Panc1 (cell line): ENCODE results near the gene MAN2A2.

Source experiments
- POLR2AphosphoS5 ChIP-seq: IDR thresholded peaks from 2 replicates; pipeline ENCODE4 v1.6.1; 2012; ENCODE audit warnings: mild to moderate bottlenecking, low read depth, low read length, moderate library complexity
- SIN3A ChIP-seq: IDR thresholded peaks from 2 replicates; pipeline ENCODE4 v1.6.1; 2012; ENCODE audit warnings: low read depth, mild to moderate bottlenecking, low read length, moderate library complexity, borderline replicate concordance; ENCODE audit not compliant: insufficient read depth
- TF ChIP-seq, protein P1 (sequence below): fragments of 450-650 bp; IDR thresholded peaks from 2 replicates; pipeline ENCODE4 v1.5.1; 2017; ENCODE audit warnings: mild to moderate bottlenecking
- TF ChIP-seq, protein P2 (sequence below), 2 experiments: IDR thresholded peaks; 2 replicates each; pipeline ENCODE4 v1.6.1; 2011 to 2012; ENCODE audit warnings: low read depth in 2 of 2, control low read depth in 1 of 2, low read length in 1 of 2, mild to moderate bottlenecking in 1 of 2, moderate library complexity in 1 of 2; ENCODE audit not compliant: insufficient read depth in 1 of 2

DNA sequence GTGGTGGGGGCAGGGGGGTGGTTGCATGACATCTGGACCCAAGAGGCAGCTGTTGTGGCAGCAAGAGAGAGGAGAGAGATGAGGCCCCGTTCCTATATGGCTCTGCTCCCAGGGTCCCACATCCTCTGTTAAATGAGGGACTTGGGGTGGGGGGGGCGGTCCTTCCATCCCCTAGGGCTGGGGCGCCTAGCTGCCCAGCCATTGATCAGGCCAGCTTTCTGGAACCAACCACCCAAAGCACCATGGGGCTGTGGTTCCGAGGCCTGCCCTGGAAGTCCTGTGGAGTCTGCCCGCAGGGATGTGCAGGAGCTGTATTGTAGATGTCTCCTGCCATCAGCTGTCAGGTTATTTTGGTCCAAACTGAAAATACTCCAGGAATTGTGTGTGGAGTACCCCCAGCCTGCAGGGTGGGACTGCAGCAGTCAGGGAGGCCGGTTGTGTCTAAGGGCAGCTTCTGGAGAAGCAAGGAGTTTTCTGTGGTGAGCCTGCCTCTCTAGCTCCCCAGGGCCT lies 29.6 kb upstream of the MAN2A2 start:
- TF ChIP-seq, protein P1, sequence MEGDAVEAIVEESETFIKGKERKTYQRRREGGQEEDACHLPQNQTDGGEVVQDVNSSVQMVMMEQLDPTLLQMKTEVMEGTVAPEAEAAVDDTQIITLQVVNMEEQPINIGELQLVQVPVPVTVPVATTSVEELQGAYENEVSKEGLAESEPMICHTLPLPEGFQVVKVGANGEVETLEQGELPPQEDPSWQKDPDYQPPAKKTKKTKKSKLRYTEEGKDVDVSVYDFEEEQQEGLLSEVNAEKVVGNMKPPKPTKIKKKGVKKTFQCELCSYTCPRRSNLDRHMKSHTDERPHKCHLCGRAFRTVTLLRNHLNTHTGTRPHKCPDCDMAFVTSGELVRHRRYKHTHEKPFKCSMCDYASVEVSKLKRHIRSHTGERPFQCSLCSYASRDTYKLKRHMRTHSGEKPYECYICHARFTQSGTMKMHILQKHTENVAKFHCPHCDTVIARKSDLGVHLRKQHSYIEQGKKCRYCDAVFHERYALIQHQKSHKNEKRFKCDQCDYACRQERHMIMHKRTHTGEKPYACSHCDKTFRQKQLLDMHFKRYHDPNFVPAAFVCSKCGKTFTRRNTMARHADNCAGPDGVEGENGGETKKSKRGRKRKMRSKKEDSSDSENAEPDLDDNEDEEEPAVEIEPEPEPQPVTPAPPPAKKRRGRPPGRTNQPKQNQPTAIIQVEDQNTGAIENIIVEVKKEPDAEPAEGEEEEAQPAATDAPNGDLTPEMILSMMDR = no peak
- no peak for TF ChIP-seq POLR2AphosphoS5
- TF ChIP-seq, protein P2, sequence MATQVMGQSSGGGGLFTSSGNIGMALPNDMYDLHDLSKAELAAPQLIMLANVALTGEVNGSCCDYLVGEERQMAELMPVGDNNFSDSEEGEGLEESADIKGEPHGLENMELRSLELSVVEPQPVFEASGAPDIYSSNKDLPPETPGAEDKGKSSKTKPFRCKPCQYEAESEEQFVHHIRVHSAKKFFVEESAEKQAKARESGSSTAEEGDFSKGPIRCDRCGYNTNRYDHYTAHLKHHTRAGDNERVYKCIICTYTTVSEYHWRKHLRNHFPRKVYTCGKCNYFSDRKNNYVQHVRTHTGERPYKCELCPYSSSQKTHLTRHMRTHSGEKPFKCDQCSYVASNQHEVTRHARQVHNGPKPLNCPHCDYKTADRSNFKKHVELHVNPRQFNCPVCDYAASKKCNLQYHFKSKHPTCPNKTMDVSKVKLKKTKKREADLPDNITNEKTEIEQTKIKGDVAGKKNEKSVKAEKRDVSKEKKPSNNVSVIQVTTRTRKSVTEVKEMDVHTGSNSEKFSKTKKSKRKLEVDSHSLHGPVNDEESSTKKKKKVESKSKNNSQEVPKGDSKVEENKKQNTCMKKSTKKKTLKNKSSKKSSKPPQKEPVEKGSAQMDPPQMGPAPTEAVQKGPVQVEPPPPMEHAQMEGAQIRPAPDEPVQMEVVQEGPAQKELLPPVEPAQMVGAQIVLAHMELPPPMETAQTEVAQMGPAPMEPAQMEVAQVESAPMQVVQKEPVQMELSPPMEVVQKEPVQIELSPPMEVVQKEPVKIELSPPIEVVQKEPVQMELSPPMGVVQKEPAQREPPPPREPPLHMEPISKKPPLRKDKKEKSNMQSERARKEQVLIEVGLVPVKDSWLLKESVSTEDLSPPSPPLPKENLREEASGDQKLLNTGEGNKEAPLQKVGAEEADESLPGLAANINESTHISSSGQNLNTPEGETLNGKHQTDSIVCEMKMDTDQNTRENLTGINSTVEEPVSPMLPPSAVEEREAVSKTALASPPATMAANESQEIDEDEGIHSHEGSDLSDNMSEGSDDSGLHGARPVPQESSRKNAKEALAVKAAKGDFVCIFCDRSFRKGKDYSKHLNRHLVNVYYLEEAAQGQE (IDR thresholded peaks at IDR 0.05; ENCODE audit: insufficient read depth in 1 of 2, low read depth in 2 of 2, low read length in 1 of 2) = no peak
- TF ChIP-seq SIN3A = no peak
